Prostate gland (tissue), 2 donors: ENCODE results near the gene DGKB. TPM values are rescaled to one million over a fixed set of nuclear protein-coding genes. Genes with fewer than 3 reads are reported as not detected.

Source experiments
- DNase-seq: peaks from one replicate; pipeline ENCODE4 v3.0.0-alpha.2; 2019; ENCODE audit warnings: low spot score
- H3K27ac ChIP-seq, 2 donors: fragments of 200-600 bp; sonication (generic); 2 replicates each; pipeline ENCODE4 v1.5.1; 2017 to 2019
- H3K27me3 ChIP-seq: fragments of 200-600 bp; sonication (generic); replicated peaks from 2 replicates; pipeline ENCODE4 v1.5.1; 2019; ENCODE audit not compliant: insufficient read depth
- H3K36me3 ChIP-seq, 2 donors: fragments of 200-600 bp; sonication (generic); 1 replicate in 1 of 2; 2 replicates in 1 of 2; pipeline versions ENCODE4 v1.5.1 to v1.8.1; 2017 to 2019
- H3K4me1 ChIP-seq: fragments of 200-600 bp; sonication (generic); replicated peaks from 2 replicates; pipeline ENCODE4 v1.5.1; 2019
- H3K4me3 ChIP-seq, 2 donors: fragments of 200-600 bp; sonication (generic); 2 replicates each; pipeline ENCODE4 v1.5.1; 2017 to 2019
- H3K9me3 ChIP-seq: fragments of 200-600 bp; sonication (generic); 2 replicates; pipeline ENCODE4 v1.5.1; 2017
- CTCF ChIP-seq, 4 experiments: fragments of 200-600 bp in 2 of 4; fragments of 450-650 bp in 2 of 4; sonication (generic) in 2 of 4; IDR thresholded peaks; 1 replicate in 3 of 4; 2 replicates in 1 of 4; pipeline ENCODE4 v1.5.1; 2016 to 2019; ENCODE audit warnings: antibody characterized with exemption in 4 of 4, mild to moderate bottlenecking in 2 of 4, moderate library complexity in 2 of 4
- POLR2A ChIP-seq: fragments of 450-650 bp; IDR thresholded peaks from one replicate; pipeline ENCODE4 v1.6.1; 2016; ENCODE audit warnings: antibody characterized with exemption, mild to moderate bottlenecking
- POLR2AphosphoS5 ChIP-seq: sonication (generic); formaldehyde crosslinking; IDR thresholded peaks from one replicate; pipeline ENCODE4 v1.6.1; 2017; ENCODE audit warnings: antibody characterized with exemption
- WGBS: methylation state at CpG from one replicate; pipeline ENCODE4 v1.1.5; 2018; 5-methylcytosine and 5-hydroxymethylcytosine counted together
- intact Hi-C: fragments of 100-400 bp; cut with DNase I; formaldehyde crosslinking; loops from one replicate; pipeline ENCODE4 v1.14.2; 2022
- total RNA-seq, 2 donors: library from RNA; depleted of rRNA; stranded (reverse); fragments of >200 nt; gene quantifications; one replicate each; pipeline ENCODE4 v1.1.0, GENCODE V29; 2016

The DGKB gene
- total RNA-seq, 2 donors from 2014 or later = 0.45 TPM; not detected in 1

GRCh38 chr7:14858866-14859265 lies 43.7 kb downstream of the DGKB start:
- no peaks in the 10 kb centered on the region for H3K36me3 ChIP-seq
- no peaks in the 10 kb centered on the region for H3K4me1 ChIP-seq
- no peak for TF ChIP-seq POLR2A
- 78% methylated on average over 2 of the region's 2 CpGs for WGBS
- no peak overlapping the region for H3K4me3 ChIP-seq
- H3K27me3 ChIP-seq = no peaks in the 10 kb centered on the region
- intact Hi-C loops = no loop called here
- H3K9me3 ChIP-seq = no peaks in the 10 kb centered on the region
- H3K27ac ChIP-seq = no peak overlapping the region
- no peak for DNase-seq

GRCh38 chr7:14858410-14858809 lies 44.1 kb downstream of the DGKB start:
- WGBS = 31% methylated on average over 3 of the region's 3 CpGs
- intact Hi-C loops = no loop called here
- Histone ChIP-seq H3K27me3 (no peaks in the 10 kb centered on the region), H3K36me3 (no peaks in the 10 kb centered on the region), H3K4me1 (no peaks in the 10 kb centered on the region), H3K27ac (no peak overlapping the region), H3K4me3 (no peak overlapping the region), H3K9me3 (no peaks in the 10 kb centered on the region)
- DNase-seq = no peak
- TF ChIP-seq POLR2A = no peak
- no peak for TF ChIP-seq CTCF (IDR thresholded peaks at IDR 0.05)
- no peak for TF ChIP-seq POLR2AphosphoS5

- 38% methylated on average over 1 of the region's 1 CpG for WGBS
- TF ChIP-seq POLR2AphosphoS5 (no peak), CTCF (IDR thresholded peaks at IDR 0.05) (no peak), POLR2A (no peak)
- Histone ChIP-seq H3K4me1 (no peaks in the 10 kb centered on the region), H3K36me3 (no peaks in the 10 kb centered on the region), H3K27me3 (no peaks in the 10 kb centered on the region), H3K9me3 (no peaks in the 10 kb centered on the region), H3K27ac (no peak overlapping the region), H3K4me3 (no peak overlapping the region)
- no peak for DNase-seq
- intact Hi-C loops = no loop called here
Observed at GRCh38 chr7:14855033-14855794, 47.3 kb downstream of the DGKB start.

- Histone ChIP-seq H3K36me3 (no peaks in the 10 kb centered on the region), H3K27me3 (no peaks in the 10 kb centered on the region), H3K9me3 (no peaks in the 10 kb centered on the region), H3K4me1 (no peaks in the 10 kb centered on the region), H3K4me3 (no peak overlapping the region), H3K27ac (no peak overlapping the region)
- WGBS = 83% methylated on average over 5 of the region's 5 CpGs
- TF ChIP-seq POLR2AphosphoS5 = no peak
- TF ChIP-seq CTCF (IDR thresholded peaks at IDR 0.05) = no peak
- DNase-seq = no peak
- intact Hi-C loops = no loop called here
Observed at GRCh38 chr7:14854471-14854870, 48.1 kb downstream of the DGKB start.

GRCh38 chr7:14851610-14852009 lies 50.9 kb downstream of the DGKB start:
- 59% methylated on average over 1 of the region's 1 CpG for WGBS
- intact Hi-C loops = no loop called here
- TF ChIP-seq CTCF (IDR thresholded peaks at IDR 0.05) (no peak), POLR2A (no peak), POLR2AphosphoS5 (no peak)
- Histone ChIP-seq H3K27me3 (no peaks in the 10 kb centered on the region), H3K9me3 (no peaks in the 10 kb centered on the region), H3K27ac (no peak overlapping the region), H3K4me1 (no peaks in the 10 kb centered on the region), H3K4me3 (no peak overlapping the region), H3K36me3 (no peaks in the 10 kb centered on the region)
- DNase-seq = no peak
